ENCODE measurements around the gene TMEM250. TPM values are rescaled to one million over a fixed set of nuclear protein-coding genes. Genes with fewer than 3 reads are reported as not detected.

TMEM250 gene
- total and polyA plus RNA-seq, 4 donors, result 6.7 to 19.5 (median 17.2) TPM

- TF ChIP-seq FOXA2 (IDR thresholded peaks at IDR 0.05) (no peak), ZBTB33 (IDR thresholded peaks at IDR 0.05) (no peak), FOXA1 (IDR thresholded peaks at IDR 0.05) (no peak), EGR1 (IDR thresholded peaks at IDR 0.05; ENCODE audit: low read depth in 2 of 2) (no peak), TAF1 (conservative IDR thresholded peaks at IDR 0.05) (no peak), RXRA (IDR thresholded peaks at IDR 0.05) (no peak), RAD21 (IDR thresholded peaks at IDR 0.05) (no peak), REST (IDR thresholded peaks at IDR 0.05) (no peak)
- no peak overlapping the region for H3K4me3 ChIP-seq (ENCODE audit: low read depth in 1 of 3, low read length in 3 of 3)
- no peak overlapping the region for H3K9ac ChIP-seq (ENCODE audit: low read depth in 1 of 2, low read length in 2 of 2)
- H3K27me3 ChIP-seq (ENCODE audit: control insufficient read depth in 4 of 4, insufficient read depth in 4 of 4, low read length in 3 of 4), result no peaks in the 10 kb centered on the region
- WGBS, result 84% methylated on average over 42 of the region's 42 CpGs
- no peaks in the 10 kb centered on the region for H3K9me3 ChIP-seq (ENCODE audit: control insufficient read depth in 4 of 4, low read length in 3 of 4)
- no peaks in the 10 kb centered on the region for H3K4me1 ChIP-seq (ENCODE audit: control insufficient read depth in 4 of 4, insufficient read depth in 4 of 4, low read length in 3 of 4)
- DNase-seq (ENCODE audit: low spot score), result no peak
- H3K36me3 ChIP-seq (ENCODE audit: control insufficient read depth in 4 of 4, insufficient read depth in 3 of 4, low read depth in 1 of 4, low read length in 3 of 4), result no peaks in the 10 kb centered on the region
- no peak overlapping the region for H3K27ac ChIP-seq (ENCODE audit: low read depth in 1 of 2, low read length in 2 of 2)
Observed at GRCh38 chr9:136156209-136157120, 37.8 kb upstream of the TMEM250 start.

DNA sequence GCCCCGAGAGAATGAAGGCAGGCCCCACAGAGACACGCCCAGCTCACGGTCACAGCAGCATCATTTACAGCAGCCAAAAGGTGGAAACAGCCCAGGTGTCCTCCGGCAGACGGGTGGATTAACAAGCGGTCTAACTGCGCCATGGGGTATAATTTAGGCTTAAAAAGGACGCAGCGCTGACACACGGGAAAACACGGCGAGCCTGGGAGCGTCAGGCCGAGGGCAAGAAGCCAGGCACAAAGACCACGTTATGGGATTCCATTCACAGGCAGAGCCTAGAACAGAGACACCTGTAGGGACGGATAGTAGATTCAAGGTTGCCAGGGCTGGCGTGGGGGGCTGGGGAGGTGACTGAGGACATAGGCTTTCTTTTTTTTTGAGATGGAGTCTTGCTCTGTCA lies 36.9 kb upstream of the TMEM250 start:
- no peak overlapping the region for H3K4me3 ChIP-seq (ENCODE audit: low read depth in 1 of 3, low read length in 3 of 3)
- no peaks in the 10 kb centered on the region for H3K36me3 ChIP-seq (ENCODE audit: control insufficient read depth in 4 of 4, insufficient read depth in 3 of 4, low read depth in 1 of 4, low read length in 3 of 4)
- no peaks in the 10 kb centered on the region for H3K4me1 ChIP-seq (ENCODE audit: control insufficient read depth in 4 of 4, insufficient read depth in 4 of 4, low read length in 3 of 4)
- H3K27me3 ChIP-seq (ENCODE audit: control insufficient read depth in 4 of 4, insufficient read depth in 4 of 4, low read length in 3 of 4), result no peaks in the 10 kb centered on the region
- no peak overlapping the region for H3K9ac ChIP-seq (ENCODE audit: low read depth in 1 of 2, low read length in 2 of 2)
- no peak for DNase-seq (ENCODE audit: low spot score)
- TF ChIP-seq HNF4A (conservative IDR thresholded peaks at IDR 0.05) (no peak), JUND (IDR thresholded peaks at IDR 0.05) (no peak), FOXA1 (IDR thresholded peaks at IDR 0.05) (no peak), ZBTB33 (IDR thresholded peaks at IDR 0.05) (no peak), CTCF (IDR thresholded peaks at IDR 0.05; ENCODE audit: low read depth, low read length, missing input control) (no peak), FOXA2 (IDR thresholded peaks at IDR 0.05) (no peak), TAF1 (conservative IDR thresholded peaks at IDR 0.05) (no peak)
- H3K27ac ChIP-seq (ENCODE audit: low read depth in 1 of 2, low read length in 2 of 2), result no peak overlapping the region
- WGBS, result 88% methylated on average over 17 of the region's 17 CpGs
- no peaks in the 10 kb centered on the region for H3K9me3 ChIP-seq (ENCODE audit: control insufficient read depth in 4 of 4, low read length in 3 of 4)

Data from liver (tissue), 9 donors.